ENCODE results near the gene SORBS1. TPM values are rescaled to one million over a fixed set of nuclear protein-coding genes. Genes with fewer than 3 reads are reported as not detected.

Gene SORBS1
- total and polyA plus RNA-seq, 9 of the 15 experiments (the other 6 are each of a cell fraction or from before 2014, with no cell fraction given) = 2.0 to 13.3 (median 6.5) TPM

GRCh38 chr10:95547197-95547596 is 14.0 kb downstream of the SORBS1 start:
- H3K4me3 ChIP-seq = no peak overlapping the region
- no peak overlapping the region for H3K27ac ChIP-seq (ENCODE audit: extremely low read depth, low read depth, low read length)
- no peak for DNase-seq (ENCODE audit: extremely low read depth in 1 of 4, low spot score in 3 of 4)
- H3K9me3 ChIP-seq (replicated peaks; ENCODE audit: control insufficient read depth, insufficient read depth, low read depth, low read length) = no peaks in the 10 kb centered on the region
- no peak overlapping the region for H3K4me2 ChIP-seq (ENCODE audit: insufficient read depth, low read length)
- no peak overlapping the region for H2AFZ ChIP-seq (ENCODE audit: low read depth, low read length)
- H3K79me2 ChIP-seq (ENCODE audit: control insufficient read depth, insufficient read depth, low read length) = peaks cover 14% of the 10 kb centered on the region
- H3K36me3 ChIP-seq (ENCODE audit: control insufficient read depth, insufficient read depth, low read length) = no peaks in the 10 kb centered on the region
- BruUV-seq (replicated peaks) = no TSS peak
- no peaks in the 10 kb centered on the region for H3K9me1 ChIP-seq (ENCODE audit: control insufficient read depth, insufficient read depth, low read length)
- intact Hi-C loops (cut with micrococcal nuclease) = no loop called here
- no peaks in the 10 kb centered on the region for H4K20me1 ChIP-seq (replicated peaks; ENCODE audit: control insufficient read depth, insufficient read depth, low read length)
- WGBS (ENCODE audit: insufficient coverage, low coverage, missing lambda C conversion rate) = 90% methylated on average over 2 of the region's 3 CpGs
- in situ Hi-C loops (cut with MboI) = no loop called here
- ChIA-PET POLR2A (interaction anchor here (0.6 kb wide), 1 partner anchor 35 kb away, joined by 4 read pairs; no protein-coding TSS in a partner anchor), CTCF (ENCODE audit: low intra/inter-chr PET ratio) (no interaction called here)
- no peak overlapping the region for H3K9ac ChIP-seq (ENCODE audit: insufficient read depth in 1 of 2, low read depth in 2 of 2, low read length in 2 of 2)
- no peak for ATAC-seq
- H3K4me1 ChIP-seq (replicated peaks in 1 of 2; ENCODE audit: control insufficient read depth in 2 of 2, insufficient read depth in 2 of 2, low read length in 2 of 2) = peaks cover 20 to 40% of the 10 kb centered on the region in 2 experiments
- no peak for FAIRE-seq
- no peaks in the 10 kb centered on the region for H3K27me3 ChIP-seq (ENCODE audit: control insufficient read depth in 2 of 2, insufficient read depth in 2 of 2, low read length in 2 of 2)
- no peak for TF ChIP-seq SAFB (IDR thresholded peaks at IDR 0.05; ENCODE audit: borderline replicate concordance, low read depth, low read length)

- no peak overlapping the region for H3K9ac ChIP-seq (ENCODE audit: insufficient read depth in 1 of 2, low read depth in 2 of 2, low read length in 2 of 2)
- intact Hi-C loops (cut with micrococcal nuclease) (no loop called here), in situ Hi-C loops (cut with MboI) (no loop called here)
- no peak overlapping the region for H3K4me2 ChIP-seq (ENCODE audit: insufficient read depth, low read length)
- no peaks in the 10 kb centered on the region for H3K27me3 ChIP-seq (ENCODE audit: control insufficient read depth in 2 of 2, insufficient read depth in 2 of 2, low read length in 2 of 2)
- ATAC-seq (no peak), DNase-seq (ENCODE audit: extremely low read depth in 1 of 4, low spot score in 3 of 4) (no peak), FAIRE-seq (no peak)
- no peaks in the 10 kb centered on the region for H4K20me1 ChIP-seq (replicated peaks; ENCODE audit: control insufficient read depth, insufficient read depth, low read length)
- H3K4me1 ChIP-seq (replicated peaks in 1 of 2; ENCODE audit: control insufficient read depth in 2 of 2, insufficient read depth in 2 of 2, low read length in 2 of 2) = peaks cover 30 to 50% of the 10 kb centered on the region in 2 experiments
- H3K4me3 ChIP-seq = no peak overlapping the region
- H2AFZ ChIP-seq (ENCODE audit: low read depth, low read length) = no peak overlapping the region
- H3K27ac ChIP-seq (ENCODE audit: extremely low read depth, low read depth, low read length) = no peak overlapping the region
- peaks cover 20% of the 10 kb centered on the region for H3K79me2 ChIP-seq (ENCODE audit: control insufficient read depth, insufficient read depth, low read length)
- ChIA-PET CTCF (ENCODE audit: low intra/inter-chr PET ratio) (no interaction called here), POLR2A (interaction anchor here (1.0 kb wide), 1 partner anchor 13 kb away, joined by 4 read pairs; no protein-coding TSS in a partner anchor)
- H3K9me1 ChIP-seq (ENCODE audit: control insufficient read depth, insufficient read depth, low read length) = peaks cover 2% of the 10 kb centered on the region
- 69% methylated on average over 2 of the region's 2 CpGs for WGBS (ENCODE audit: insufficient coverage, low coverage, missing lambda C conversion rate)
- no peaks in the 10 kb centered on the region for H3K36me3 ChIP-seq (ENCODE audit: control insufficient read depth, insufficient read depth, low read length)
- no TSS peak for BruUV-seq (replicated peaks)
- no peaks in the 10 kb centered on the region for H3K9me3 ChIP-seq (replicated peaks; ENCODE audit: control insufficient read depth, insufficient read depth, low read depth, low read length)
- no peak for TF ChIP-seq BRD9 (IDR thresholded peaks at IDR 0.05; ENCODE audit: low read depth, partially characterized antibody)
- no peak for TF ChIP-seq MBD2 (IDR thresholded peaks at IDR 0.05; ENCODE audit: borderline replicate concordance, low read depth)
- TF ChIP-seq POLR3G (IDR thresholded peaks at IDR 0.05; ENCODE audit: extremely low read depth, insufficient read length, insufficient replicate concordance) = no peak
- no peak for TF ChIP-seq ZNF23 (CRISPR knock-in tag; IDR thresholded peaks at IDR 0.05)
- no peak for TF ChIP-seq HMG20B (CRISPR knock-in tag; IDR thresholded peaks at IDR 0.05)
- no peak for TF ChIP-seq SAP30 (IDR thresholded peaks at IDR 0.05; ENCODE audit: borderline replicate concordance, insufficient read depth, low read depth, low read length, poor library complexity, severe bottlenecking)
- no peak for TF ChIP-seq ZNF318 (IDR thresholded peaks at IDR 0.05; ENCODE audit: borderline replicate concordance in 1 of 2, low read depth in 1 of 2)
Observed at GRCh38 chr10:95545981-95546380, 15.2 kb downstream of the SORBS1 start.
